ENCODE measurements around the gene C10orf53. TPM values are rescaled to one million over a fixed set of nuclear protein-coding genes. Genes with fewer than 3 reads are reported as not detected.
"Not testable (repeated sequence)": the region's sequence is repeated elsewhere in the genome, so short reads cannot be mapped to it uniquely, and the experiment has no call there.

Gene C10orf53
- total RNA-seq, 1 donor from 2014 or later = not detected

DNA sequence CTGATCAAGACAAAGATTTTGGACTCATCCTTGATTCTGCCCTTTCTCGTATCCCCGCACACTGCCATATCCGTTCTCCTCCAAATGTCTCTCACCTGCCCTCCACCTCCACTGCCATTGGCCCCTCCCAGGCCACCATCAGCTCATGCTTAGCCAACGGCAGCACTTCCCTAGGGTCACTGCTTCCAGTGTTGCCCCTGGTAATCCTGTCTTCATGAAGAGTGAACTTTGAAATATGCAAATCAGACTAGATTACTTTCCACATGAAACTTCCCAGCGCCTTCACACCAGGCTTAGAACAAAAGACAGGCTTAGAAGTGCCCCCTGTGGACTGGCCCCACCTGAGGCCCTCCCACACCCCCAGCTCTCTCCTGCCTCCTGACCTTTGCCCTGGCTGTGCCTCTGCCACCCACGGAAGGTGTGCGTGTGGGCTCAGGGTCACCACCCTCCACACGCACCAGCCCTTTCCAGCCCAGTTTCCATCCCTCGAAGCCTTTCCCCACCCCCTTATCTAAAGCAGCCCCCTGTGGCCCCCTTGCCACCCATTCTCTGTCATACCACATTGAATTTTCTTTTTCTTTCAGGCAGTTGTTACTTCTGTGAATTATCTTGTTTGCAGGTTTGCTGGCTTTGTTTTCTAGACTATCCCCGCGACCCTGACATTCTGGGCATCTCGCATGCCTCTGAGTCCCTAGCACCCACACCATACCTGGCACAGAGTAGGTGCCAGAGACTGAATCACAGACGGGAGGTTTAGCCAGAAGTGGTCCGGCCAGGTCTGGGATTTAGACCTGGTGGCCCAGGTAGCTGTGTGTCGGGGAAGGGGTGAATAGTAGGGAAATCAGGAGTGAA lies 26.8 kb upstream of the C10orf53 start:
- DNase-seq (ENCODE audit: low read depth, low spot score) = no peak

DNA sequence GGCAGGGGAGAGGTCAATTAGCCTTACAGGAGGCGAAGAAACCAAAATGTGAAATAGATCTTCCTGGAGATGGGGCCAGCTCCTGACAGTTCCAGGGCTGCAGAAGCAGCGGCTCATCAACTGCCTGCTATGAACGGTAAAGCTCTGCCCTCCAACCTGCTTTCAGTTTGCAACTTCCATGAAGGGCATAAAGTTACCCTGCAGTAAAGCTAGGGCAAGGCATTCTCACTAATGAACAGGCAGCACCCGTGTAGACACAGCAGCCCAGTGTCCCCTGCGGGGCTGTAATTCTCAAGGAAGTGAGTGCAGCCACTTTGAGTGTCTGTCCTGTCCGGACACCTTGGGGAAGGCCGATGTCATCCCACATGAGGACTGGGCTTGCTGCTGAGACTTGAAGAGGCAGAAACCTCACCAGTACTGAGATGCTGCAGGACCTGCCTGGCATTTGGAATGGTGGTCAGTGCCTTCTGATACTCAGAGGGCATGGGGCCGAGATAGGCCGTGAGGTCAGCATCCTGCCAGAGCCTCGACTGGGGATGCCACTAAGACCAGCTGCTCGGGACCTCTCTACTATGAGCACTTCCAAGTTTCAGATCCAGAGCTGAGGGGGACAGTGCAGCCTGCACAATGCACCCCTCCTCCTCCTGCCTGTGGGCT lies 26.1 kb upstream of the C10orf53 start:
- DNase-seq (ENCODE audit: low read depth, low spot score) = no peak

DNA sequence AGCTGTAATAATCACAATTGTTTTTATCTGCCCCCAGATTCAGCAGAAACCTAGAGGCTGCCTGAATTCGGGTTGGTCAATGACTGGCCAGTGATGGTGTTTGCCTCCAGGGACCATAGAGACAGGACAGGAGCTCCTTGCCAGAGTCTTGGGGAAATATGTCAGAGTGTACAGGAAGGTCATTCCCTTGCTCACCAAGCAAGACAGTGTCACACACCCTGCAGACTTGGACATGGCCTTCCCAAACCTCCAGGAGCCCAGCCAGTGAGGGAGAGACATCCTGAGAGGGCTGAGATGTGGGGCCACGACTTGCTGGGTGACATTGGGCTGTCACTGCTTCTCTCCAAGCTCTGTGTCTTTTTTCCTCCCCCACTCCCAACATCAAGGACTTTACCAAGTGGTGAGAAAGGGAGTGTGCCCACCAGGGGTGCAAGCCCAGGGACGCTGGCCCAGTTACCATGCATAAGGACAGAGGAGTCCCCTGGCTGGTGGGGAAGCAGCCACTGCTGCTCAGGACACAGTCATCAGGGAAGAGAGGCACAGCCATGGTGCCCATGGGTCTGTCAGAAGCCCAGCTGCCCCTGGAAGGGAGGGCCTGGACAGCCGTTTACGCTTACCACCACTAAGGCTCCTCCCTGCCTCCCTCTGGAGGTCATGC lies 25.3 kb upstream of the C10orf53 start:
- DNase-seq (ENCODE audit: low read depth, low spot score) = no peak

DNA sequence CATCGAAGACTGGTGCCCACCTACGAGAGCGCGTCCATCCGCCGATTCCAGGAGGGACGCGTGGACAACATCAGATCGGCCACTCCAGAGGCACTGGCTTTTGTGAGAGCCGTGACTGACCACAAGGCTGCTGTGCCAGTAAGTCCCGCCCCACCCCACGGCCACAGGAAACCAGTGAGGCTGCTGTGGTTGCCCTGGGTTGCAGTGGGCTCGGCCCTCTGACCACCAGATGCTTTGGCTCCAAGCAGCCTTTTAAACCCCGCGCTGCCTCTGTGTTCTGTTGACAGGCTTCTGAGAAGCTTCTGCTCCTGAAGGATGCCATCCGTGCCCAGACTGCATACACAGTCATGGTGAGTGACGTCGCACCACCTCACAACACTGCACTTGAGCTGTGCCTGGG lies 24.4 kb upstream of the C10orf53 start:
- DNase-seq (ENCODE audit: low read depth, low spot score) = no peak

DNA sequence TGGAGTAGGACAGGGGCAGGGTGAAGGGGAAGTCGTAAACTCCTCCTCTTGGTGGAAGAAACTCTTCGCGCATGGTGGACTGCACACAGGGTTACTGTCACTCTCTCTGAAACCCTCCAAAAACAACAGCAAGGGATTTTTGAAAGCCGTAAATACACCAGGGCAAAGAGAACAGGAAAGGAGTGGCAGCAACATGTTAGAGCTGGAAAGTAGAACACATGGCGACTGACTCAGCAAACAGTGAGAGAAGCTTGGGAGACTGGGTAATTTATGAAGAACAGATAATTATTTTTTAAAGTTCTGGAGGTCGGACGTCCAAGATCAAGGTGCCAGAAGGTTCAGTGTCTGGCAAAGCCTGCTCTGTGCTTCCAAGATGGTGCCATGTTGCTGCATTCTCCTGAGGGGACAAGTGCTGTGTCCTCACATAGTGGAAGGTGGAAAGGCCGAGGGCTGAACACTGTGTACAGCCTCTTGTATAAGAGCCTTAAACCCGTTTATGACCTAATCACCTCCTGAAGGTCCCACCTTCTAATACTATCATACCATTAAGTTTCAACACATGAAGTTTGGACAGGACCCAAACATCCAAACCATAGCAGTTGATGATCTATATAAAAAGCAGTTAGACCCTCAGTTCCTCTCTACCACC lies 22.5 kb upstream of the C10orf53 start:
- no peak for DNase-seq (ENCODE audit: low read depth, low spot score)

DNA sequence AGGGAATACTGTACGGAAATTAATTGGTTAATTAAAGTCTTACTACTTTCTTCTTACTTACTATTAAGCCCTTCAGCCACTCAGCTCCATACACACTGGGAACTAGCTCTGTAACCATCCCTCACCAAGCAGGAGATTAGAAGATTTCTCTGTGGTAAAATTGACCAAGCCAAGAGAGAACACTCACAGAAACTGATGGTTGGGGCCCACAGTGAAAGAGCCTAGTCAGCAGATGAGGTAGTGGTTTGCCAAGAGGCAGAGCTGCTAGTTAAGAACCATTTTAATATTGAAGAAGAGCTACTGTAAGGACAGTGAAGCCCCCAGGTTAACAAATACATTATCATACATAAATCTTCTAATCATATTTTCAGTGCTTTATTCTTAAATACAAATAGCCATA lies 21.8 kb upstream of the C10orf53 start:
- no peak for DNase-seq (ENCODE audit: low read depth, low spot score)

DNA sequence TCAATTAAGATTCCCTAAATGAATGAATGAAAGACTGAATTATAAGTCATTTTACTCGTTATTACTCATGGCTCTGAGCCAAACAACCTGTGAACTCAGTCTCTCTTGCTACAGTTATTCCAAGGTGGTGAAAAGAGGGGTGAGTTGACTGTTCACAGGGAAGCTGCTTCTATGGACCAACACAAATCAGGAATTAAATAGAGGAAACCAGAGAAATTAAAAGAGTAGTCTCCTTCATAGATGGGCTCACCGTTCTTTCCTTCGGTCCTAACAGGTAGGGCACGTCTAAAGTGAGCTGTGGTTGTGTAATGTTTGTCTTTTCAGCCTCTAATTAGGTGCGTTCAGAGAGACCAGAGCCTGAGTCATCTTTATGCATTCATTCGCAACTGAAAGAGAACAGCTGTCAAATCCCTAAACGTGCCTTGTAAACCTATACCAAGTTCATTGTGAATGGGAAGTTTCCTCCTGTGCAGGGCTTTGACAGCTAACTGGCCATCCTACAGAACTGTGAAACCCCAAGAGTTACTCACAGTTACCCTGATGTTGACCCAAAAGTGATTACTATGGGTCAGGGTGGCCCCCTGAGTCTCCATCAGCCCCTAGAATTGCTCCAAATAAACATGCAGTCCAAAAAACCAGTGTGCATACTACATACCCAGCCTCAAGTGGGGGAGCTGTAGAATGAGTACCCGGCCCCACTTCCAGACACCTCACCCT lies 18.2 kb upstream of the C10orf53 start:
- DNase-seq (ENCODE audit: low read depth, low spot score) = no peak

DNA sequence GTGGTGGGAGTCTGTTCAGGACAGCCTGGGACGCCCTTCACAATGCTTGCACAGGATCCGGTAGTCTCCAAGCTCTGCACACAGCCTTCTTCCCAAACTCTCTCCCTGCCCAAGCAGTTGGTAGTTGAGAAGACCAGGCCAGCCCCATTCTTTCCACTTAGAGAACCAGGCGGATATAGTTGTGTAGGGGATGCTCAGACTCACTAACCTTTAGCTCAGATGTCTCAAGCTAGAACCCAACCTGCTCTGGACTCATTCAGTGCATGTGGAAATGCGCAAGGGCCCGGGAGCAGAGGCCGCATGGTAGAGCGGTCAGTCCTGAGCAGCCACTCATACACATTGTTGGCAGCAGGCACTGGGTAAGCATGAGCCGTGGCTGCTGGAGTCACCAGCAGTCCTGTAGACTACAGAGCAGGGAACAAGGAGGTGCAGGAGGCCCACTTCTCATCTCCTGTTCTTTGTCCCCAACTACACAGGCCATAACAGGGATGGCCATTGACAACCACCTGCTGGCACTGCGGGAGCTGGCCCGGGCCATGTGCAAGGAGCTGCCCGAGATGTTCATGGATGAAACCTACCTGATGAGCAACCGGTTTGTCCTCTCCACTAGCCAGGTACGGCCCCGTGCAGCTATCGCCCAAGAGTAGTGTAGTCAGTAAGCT lies 17.2 kb upstream of the C10orf53 start:
- DNase-seq (ENCODE audit: low read depth, low spot score) = no peak

DNA sequence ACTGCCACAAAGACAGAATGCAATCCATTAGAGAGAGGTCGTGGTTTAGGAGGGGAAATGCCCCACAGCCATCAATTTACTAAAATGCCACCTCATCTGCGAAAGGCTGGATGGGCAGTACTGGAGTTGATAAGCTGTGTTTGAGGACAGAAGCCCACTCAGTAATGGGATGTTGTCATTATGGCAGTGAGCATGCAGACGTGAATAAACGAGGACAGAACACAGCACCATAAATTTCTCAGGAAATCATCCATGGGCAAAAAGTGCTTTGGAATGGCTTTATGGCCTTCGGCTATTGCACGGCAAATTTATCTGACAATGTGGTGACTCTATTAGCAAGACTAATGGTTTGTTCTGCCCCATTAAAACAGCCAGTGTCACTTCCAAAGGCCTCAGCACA lies 15.9 kb upstream of the C10orf53 start:
- DNase-seq (ENCODE audit: low read depth, low spot score) = no peak

DNA sequence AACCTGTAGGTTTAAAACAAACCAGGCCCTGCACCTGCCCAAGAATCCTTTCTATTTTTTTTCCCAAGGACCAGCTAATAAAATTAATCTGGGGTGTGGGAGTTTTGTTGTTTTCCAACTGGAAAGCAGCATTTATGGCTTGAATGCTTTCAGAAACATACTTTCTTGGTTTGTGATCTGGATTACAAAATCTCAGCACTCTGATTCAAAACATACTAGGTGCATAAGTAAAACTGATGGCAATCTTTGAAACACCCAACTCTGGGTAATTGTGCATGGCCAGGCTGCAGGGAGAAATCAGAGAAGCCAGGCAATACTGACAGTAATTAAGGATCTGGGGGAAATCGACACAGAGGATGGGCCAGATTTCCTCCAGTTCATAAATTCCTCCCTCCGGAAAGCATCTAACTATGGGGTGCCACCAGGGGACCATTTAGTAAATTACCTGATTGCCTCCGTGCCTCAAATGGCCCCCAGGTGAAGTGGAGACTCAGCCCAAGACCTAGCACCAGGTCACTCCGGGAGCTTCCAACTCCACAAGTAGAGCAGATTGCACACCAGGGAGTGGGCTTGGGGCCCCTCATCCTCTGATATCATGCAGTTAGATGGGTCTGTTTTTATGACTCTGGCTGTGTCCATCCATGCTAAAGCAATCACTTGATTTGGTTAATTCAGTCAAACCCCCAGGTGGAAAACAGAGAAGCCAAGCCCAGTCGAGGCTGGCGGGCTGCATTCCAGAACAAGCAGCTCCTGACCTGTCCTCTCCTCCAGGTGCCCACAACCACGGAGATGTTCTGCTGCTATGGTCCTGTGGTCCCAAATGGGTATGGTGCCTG lies 15.2 kb upstream of the C10orf53 start:
- no peak for DNase-seq (ENCODE audit: low read depth, low spot score)

DNA sequence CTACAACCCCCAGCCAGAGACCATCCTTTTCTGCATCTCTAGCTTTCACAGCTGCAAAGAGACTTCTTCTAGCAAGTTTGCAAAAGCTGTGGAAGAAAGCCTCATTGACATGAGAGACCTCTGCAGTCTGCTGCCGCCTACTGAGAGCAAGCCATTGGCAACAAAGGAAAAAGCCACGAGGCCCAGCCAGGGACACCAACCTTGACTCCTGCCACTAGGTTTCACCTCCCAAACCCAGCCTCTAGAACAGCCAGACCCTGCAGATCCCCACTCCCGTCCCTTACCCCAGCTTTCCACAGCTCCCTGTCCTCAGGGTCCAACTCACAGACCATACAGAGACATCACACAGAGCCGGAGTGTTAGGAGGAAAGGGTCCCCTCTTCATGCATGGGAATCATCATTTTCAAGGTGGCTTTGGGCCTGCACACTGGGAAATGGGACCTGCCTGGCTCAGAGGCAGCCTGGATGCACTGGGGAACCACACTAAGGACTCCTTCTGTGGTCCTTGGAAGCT lies 14.6 kb upstream of the C10orf53 start:
- no peak for DNase-seq (ENCODE audit: low read depth, low spot score)

DNA sequence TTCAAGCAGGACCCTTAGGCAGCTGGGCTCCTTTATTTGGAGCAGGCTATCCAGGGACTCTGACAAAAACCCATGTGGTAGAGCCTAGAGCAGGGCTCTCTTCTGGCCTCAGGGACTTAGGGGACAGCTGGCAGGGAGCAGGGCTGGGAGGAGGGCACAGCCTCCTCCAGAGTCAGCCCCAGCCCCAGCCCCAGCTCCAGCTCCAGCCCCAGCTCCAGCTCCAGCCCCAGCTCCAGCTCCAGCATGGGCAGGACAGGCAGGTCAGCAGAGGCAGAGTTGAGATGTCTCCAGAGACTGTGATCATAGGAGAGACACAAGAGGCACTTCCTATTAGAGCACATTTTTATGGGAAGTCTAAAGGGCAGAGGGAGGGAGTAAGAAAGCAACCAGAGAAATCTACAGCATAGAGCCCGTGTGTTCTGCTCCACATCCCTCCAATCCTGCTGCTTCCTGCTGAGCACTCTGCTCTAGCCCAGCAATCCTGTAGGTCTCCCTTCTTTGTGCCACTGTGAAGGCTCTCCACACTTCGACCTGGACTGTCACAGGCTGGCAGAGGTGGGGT lies 13.3 kb upstream of the C10orf53 start:
- DNase-seq (ENCODE audit: low read depth, low spot score) = no peak

DNA sequence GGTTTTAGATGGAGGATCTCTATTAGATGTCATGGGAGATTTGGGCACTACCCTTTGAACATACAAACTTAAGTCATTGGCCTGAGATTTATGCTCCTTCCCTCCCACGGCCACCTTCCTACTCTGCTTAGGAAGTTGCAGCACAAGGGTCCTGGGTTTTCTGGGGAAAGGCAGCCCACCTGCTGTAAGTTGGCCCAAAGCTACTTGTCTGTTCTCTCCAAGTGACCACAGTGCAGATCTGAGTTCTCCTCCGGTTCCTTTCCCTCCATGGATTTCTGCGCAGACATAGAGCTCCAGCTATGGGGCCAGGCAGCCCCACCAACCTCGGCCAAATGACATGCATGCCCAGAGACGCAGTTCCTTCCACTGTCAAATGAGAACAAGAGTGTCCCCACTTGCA lies 12.8 kb upstream of the C10orf53 start:
- DNase-seq (ENCODE audit: low read depth, low spot score) = no peak

DNA sequence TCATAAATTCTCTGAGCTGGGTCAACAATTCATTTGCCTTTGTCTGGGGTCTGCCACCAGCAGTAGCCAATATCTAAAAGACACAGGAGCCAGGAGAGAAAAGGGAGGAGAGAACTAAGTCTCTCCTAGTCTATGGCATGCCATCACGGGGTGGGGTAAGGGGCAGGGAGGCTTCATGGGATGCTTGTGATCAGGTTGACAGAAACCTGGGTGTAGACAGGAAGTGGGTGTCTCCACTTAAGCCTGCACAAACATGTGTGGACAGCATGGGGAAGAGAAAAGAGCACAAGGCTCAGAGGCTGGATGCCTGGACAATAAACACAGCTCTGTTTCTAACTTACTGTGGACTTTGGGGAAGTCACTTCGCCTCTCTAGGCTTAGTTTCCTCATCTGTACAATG lies 11.5 kb upstream of the C10orf53 start:
- DNase-seq (ENCODE audit: low read depth, low spot score) = no peak

DNA sequence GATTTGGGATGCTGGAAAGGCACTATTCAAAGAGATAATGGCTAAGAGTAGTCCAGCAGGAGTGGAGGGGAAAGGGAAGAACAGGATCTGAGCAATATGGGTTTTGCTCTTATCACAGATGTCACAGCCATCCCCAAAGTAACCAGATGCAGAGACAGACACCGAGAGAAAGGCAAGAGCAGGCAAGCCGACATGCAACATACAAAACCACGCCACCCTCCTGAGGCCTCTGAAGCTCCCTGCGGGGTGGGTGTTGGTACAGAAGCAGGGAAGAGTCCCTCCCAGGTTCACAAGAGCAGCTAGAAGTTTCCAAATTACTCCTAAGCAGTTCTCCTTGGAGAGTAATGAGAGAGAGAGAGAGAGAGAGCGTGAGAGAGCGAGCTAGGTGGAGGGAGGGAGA lies 10.8 kb upstream of the C10orf53 start:
- DNase-seq (ENCODE audit: low read depth, low spot score) = no peak

DNA sequence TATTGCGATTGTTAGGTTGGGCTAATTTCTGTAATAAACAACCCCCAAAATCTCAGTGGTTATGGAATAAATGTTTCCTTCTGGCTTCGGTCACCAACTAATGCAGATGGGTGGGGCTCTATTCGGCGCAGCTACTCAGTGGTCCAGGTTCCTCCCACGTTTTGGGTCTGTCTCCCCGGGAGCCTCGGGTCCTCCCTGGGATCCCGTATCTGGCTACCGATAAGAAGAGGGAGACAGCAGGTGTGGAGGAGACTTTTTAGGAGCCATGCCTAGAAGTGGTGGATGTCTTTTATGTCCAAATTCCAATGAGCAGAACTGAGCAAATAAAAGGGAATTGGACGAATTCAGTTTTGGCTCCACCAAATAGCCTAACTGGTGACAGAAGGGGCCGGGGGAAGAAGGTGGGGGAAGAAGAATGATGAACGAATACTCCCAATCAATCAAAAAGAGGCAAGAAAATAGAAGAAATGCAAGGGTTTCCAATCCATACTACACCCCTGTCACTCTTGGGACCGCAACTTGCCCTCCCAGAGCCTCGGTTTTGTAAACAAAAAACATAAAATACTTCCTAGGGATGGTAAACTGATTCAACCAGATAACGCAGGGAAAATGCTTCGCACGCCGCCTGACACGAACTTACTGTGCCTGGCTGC lies 498 bp upstream of the C10orf53 start:
- no peak for DNase-seq (ENCODE audit: low read depth, low spot score)

DNA sequence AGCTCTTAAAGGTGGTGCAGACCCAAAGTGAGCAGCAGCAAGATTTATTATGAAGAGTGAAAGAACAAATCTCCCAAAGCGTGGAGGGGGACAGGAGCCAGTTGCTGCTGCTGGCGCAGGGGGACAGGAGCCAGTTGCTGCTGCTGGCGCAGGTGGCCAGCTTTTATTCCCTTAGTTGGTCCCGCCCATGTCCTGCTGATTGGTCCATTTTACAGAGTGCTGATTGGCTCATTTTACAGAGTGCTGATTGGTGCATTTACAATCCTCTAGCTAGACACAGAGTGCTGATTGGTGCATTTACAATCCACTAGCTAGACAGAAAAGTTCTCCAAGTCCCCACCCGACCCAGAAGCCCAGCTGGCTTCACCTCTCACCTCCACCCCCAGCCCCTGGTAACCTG lies 3.0 kb downstream of the C10orf53 start:
- DNase-seq (ENCODE audit: low read depth, low spot score) = not testable (repeated sequence)

DNA sequence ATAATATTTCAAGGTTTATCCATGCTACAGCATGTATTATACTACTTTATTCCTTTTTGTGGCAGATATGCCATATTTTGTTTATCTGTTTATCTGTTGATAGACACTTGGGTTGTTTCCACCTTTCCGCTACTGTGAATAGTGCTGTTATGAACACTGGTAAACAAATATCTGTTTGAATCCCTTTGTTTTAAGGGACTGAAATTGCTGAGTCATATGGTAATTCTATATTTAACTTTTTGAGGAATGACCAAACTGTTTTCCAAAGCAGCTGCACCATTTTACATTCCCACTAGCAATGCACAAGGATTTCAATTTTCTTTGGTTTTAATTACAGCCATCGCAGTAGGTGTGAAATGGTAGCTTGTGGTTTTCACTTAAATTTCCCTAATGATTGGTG lies 3.4 kb downstream of the C10orf53 start:
- no peak for DNase-seq (ENCODE audit: low read depth, low spot score)

DNA sequence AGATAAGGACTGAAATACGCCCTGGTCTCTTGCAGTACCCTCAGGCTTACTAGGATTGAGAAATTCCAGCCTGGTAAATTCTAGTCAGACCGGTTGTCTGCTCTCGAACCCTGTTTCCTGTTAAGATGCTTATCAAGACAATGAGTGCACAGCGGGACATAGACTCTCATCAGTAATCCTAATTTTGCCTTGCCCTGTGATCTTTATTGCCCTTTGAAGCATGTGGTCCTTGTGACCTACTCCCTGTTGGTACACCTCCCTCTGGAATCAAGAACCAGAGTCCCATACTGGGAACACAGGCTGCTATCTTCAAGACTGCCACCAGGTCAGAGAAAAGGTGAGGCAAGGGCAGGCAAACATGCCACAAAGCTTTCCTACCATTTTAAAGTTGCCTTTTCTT lies 7.2 kb downstream of the C10orf53 start:
- DNase-seq (ENCODE audit: low read depth, low spot score) = no peak
